Putamen (tissue), 1 donor: Measurements from ENCODE around the gene SCAF8.
A peak's percentile ranks its signal among the peaks of the same experiment; 100 is the strongest.
"Not testable (repeated sequence)": the region's sequence is repeated elsewhere in the genome, so short reads cannot be mapped to it uniquely, and the experiment has no call there.

ENCODE experiments used
- DNase-seq: peaks from one replicate; pipeline ENCODE4 v3.0.0-alpha.2; 2016; ENCODE audit warnings: low spot score

The SCAF8 gene

DNA sequence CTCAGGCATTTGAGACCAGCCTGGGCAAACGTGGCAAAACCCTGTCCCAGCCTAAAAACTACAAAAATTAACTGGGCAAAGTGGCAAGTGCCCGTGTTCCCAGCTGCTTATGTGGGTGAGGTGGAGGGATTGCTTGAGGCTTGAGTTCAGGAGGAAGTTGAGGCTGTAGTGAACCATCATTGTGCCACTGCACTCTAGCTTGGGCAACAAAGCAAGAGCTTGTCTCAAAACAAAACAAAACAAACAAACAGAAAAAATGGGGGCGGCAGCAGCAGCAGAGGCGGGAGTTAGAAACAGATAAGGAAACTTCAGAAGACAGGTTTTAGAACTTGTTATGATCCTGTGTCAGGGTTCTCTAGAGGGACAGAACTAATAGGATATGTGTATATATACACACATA, 49.0 kb downstream of the SCAF8 start:
- DNase-seq = no peak

DNA sequence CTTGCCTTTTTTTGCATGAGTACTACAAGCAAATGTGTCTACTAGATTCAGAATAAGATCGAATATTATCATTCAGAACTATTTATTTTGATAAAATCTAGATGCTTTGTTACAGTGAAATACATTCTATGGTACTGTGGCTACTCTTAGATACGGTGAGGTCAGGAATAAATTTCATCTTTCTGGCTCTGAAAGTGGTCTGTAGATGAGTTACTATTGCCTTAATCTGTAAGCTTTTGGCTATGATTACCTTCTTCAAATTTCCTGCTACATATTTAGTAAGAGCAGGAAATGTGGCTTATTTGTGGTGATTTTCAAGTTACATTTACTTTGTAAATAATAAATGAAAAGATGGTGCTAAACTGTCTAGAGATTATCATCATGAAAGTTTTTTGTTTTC, 50.0 kb downstream of the SCAF8 start:
- DNase-seq = no peak

DNA sequence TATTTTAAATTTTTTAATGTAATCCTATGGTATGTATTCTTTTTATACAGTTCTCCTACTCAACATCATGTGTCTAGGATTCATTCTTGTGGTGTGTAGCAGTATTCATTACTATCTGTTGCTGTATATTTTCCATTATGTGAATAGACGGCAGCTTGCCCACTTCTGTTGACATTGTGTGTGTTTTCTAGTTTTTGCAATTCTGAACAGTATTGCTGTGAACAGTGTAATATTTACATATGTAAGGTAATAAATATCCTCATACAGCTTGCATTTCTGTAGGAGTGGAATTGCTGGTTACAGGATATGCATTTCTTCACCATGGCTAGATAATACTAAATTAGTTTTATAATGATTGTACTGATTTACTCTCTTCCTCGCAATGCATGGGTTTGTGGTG, 51.9 kb downstream of the SCAF8 start:
- no peak for DNase-seq

GRCh38 chr6:154786144-154786868, 53.1 kb downstream of the SCAF8 start:
- DNase-seq = no peak

- no peak for DNase-seq
Measured at GRCh38 chr6:154791556-154792317, 58.5 kb downstream of the SCAF8 start.

DNA sequence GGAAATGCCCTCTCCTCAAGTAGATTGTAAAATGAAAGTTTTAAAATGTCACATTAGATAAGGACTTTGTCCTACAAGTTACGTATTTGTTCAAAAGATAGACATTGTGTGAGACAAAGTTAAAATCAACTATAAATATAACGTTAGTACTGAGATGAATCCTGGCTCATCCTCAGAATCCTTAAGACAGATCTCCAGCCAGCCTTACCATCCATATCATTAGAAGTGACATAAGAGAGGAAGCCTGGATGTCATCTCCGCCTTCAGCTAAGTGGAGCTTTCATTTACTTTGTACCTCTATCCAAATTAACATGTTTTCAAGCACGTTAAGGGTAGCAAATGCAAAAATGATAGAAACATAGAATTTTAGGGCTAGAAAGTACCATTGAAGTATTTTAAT, 59.1 kb downstream of the SCAF8 start:
- DNase-seq = no peak

GRCh38 chr6:154792761-154793160, 59.5 kb downstream of the SCAF8 start:
- DNase-seq = no peak

- DNase-seq = no peak
Measured at GRCh38 chr6:154796484-154796883, 63.3 kb downstream of the SCAF8 start.

- DNase-seq = no peak
Measured at GRCh38 chr6:154797857-154798256, 64.6 kb downstream of the SCAF8 start.

DNA sequence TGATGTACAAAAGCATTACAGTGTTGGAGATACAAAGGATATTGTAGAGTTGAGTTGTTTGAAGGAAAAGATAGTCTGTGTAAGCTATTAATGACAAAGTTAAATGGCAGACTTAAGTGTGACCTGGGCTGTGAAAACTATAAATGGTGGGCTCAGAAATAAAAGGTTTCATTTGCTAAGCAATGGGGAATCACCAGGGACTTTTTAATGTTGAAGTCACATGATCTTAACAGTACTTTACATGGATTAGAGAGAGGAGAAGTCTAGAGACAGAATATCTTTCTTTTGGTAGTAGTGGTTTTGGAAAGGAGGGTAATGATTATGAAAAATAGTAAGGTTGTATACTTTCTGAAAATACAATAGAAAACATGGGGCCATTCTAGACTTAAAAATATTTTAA, 67.1 kb downstream of the SCAF8 start:
- no peak for DNase-seq

DNA sequence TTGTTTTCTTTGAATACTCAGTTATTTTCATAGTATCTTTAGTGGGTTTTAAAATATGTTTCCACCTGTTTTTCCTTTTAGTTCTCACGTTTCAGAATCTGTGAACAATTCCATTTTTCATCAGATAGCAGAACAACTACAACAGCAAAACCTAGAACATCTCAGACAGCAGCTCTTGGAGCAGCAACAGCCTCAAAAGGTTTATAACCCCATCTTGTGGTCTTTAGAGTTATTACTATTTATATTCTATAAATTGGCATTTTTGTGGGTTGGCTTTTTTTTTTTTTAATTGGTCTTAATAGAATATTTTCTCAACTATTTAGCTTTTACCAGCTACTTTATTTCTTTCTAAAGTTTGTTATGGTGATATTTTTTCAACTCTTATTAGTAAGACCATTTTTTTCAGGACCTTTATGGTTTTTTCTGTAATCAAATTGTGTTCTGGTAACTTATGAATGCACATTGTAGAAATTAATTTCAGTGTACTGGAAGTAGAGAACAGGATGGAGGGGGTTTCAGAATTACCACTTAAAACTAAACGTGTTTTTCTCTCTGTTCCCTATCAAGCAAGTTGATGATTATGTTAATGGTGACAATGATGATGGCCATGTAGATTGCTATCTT, 72.2 kb downstream of the SCAF8 start:
- DNase-seq = peak; percentile 21

- no peak for DNase-seq
Measured at GRCh38 chr6:154806804-154807203, 73.6 kb downstream of the SCAF8 start.

DNA sequence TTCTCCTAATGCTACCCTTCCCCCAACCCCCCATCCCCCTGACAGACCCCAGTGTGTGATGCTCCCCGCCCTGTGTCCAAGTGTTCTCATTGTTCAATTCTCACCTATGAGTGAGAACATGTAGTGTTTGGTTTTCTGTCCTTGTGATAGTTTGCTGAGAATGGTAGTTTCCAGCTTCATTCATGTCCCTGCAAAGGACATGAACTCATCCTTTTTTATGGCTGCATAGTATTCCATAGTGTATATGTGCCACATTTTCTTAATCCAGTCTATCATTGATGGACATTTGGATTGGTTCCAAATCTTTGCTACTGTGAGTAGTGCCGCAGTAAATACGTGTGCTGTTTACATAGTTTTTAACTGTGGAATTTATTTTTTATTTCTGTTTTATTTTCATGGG, 78.4 kb downstream of the SCAF8 start:
- DNase-seq = not testable (repeated sequence)

DNA sequence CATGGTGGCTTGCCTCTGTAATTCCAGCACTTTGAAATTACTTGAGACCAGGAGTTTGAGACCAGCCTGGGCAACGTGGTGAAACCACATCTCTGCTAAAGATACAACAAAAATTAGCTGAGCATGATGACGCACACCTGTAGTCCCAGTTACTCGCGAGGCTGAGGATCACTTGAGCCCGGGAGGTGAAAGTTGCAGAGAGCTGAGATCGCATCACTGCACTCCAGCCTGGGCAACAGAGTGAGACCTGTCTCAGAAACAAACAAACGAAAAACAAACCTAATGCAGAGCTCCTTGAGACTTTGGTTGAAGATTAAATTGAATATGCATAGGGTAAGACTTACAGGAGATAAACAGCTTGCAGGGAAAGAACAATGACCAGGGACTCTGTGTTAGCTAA, 80.8 kb downstream of the SCAF8 start:
- DNase-seq = no peak

GRCh38 chr6:154815938-154816820, 83.0 kb downstream of the SCAF8 start:
- DNase-seq = no peak

DNA sequence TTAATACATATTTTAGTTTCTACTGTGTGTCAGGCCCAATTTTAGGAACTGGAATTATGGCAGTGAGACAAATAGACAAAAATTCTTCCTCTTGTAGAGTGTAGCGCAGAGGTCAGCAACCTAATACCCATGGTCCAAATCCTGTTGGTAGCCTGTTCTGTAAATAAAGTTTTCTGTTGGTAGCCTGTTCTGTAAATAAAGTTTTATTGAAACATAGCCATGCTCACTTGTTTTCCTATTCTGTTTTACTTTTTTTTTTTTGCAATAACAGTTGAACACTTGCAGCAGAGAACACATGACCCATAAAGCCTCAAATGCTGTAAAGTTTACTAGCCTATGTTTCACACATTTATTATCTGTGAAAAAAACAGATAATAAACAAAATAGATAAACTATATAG, 87.9 kb downstream of the SCAF8 start:
- DNase-seq = no peak

- no peak for DNase-seq
Measured at GRCh38 chr6:154821638-154822037, 88.4 kb downstream of the SCAF8 start.

GRCh38 chr6:154822947-154823558, 89.8 kb downstream of the SCAF8 start:
- DNase-seq = no peak

- no peak for DNase-seq
Measured at GRCh38 chr6:154824076-154824475, 90.9 kb downstream of the SCAF8 start.

DNA sequence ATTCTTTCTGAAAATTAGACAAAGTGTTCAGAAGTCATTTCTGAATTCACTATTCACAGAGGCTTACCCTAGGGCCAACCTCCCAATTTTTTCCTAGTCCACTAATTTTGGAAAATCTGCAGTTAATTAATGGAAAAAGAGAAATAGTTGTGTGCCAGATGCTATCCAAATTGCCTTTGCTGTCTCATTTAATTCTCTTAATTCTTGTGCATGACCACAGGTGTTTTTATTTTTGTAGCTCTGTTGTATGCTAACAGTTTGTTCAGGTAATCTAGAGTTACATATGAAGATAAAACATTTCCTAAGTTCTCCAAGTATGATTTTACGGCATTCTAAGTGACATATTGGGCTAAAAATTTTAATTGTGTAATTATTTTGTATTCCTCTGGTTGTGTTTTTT, 96.8 kb downstream of the SCAF8 start:
- no peak for DNase-seq

DNA sequence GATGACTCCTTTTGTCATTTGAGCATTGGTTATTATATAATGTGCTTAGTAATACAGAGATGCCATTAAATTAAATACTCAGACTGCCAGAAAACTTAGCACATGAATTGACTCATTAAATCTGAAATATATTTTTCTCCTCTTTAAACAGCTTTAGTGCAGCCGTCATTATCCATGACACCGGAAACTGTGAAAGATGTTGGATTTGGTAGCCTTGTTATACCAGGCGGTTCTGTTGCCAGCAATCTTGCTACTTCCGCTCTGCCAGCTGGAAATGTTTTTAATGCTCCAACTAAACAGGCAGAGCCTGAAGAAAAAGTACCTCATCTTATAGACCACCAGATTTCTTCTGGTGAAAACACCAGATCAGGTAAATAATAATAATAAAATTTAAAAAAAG, 97.6 kb downstream of the SCAF8 start:
- peak; percentile 30 for DNase-seq

DNA sequence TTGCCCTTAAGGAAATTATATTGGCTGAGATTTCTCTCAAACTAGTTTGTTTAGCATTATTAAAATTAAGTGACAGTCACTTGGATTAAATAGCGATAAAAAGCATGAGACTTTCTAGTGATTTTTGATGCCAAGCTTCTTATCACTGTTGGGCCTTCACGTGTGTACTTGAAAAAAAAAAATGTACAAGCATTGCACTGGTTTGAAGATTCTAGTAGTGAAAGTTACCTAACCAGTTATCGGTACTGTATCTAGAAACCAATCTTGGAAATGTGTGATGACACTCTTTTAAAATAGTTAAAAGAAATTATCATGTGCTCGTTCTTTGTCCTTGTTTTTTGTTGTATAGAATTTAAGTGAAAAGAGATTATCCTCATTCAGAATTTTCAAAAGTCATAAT, 102.1 kb downstream of the SCAF8 start:
- no peak for DNase-seq
